ENCODE results near the gene WDR62. TPM values are rescaled to one million over a fixed set of nuclear protein-coding genes. Genes with fewer than 3 reads are reported as not detected.
"Not testable (repeated sequence)": the region's sequence is repeated elsewhere in the genome, so short reads cannot be mapped to it uniquely, and the experiment has no call there.

WDR62 gene
- total RNA-seq, 1 experiment from 2014 or later, result 23.5 TPM

DNA sequence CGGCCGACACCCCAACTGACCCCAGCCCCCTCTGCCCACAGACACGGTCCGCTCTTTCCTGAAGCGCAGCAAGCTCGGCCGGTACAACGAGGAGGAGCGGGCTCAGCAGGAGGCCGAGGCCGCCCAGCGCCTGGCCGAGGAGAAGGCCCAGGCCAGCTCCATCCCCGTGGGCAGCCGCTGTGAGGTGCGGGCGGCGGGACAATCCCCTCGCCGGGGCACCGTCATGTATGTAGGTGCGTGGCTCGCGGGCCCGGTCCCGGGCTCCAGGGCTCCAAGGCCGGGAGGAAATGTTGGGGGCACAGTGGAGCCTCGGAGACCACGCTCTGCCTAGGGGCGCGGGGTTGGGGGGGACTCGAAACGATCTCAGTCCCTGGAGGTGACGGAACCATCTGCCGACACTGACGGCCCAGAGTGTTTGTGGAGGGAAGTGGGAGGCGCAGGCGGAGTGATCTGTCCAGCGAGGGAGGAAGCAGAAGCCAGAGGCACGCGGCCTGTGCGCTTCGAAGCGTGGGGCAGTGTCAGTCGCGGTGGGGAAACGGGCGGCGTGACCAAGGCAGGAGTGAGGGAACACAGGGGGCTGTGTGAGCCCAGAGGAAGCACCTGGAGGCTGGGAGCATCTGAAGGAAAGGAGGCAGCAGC is 66.9 kb downstream of the WDR62 start:
- Histone ChIP-seq H3K4me1 (no peaks in the 10 kb centered on the region), H3K27me3 (no peaks in the 10 kb centered on the region), H3K27ac (no peak overlapping the region), H3K4me3 (no peak overlapping the region), H3K9me3 (replicated peaks) (no peaks in the 10 kb centered on the region), H3K36me3 (peaks cover 18% of the 10 kb centered on the region; the same call in 1 of the 2 replicates)
- no peak for DNase-seq

DNA sequence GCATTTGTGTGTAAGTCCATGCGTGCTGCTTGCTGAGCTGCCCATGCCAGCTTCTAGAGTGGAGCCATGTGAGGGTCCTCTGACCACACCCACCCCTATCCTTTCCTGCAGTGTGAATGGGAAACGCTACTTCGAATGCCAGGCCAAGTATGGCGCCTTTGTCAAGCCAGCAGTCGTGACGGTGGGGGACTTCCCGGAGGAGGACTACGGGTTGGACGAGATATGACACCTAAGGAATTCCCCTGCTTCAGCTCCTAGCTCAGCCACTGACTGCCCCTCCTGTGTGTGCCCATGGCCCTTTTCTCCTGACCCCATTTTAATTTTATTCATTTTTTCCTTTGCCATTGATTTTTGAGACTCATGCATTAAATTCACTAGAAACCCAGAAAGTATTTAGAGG is 70.9 kb downstream of the WDR62 start:
- Histone ChIP-seq H3K4me1 (no peaks in the 10 kb centered on the region), H3K27me3 (no peaks in the 10 kb centered on the region), H3K4me3 (no peak overlapping the region), H3K9me3 (replicated peaks) (no peaks in the 10 kb centered on the region), H3K27ac (no peak overlapping the region), H3K36me3 (peaks cover 12% of the 10 kb centered on the region; the same call in 1 of the 2 replicates)
- DNase-seq, result no peak

- no peak for DNase-seq
- peak overlapping the region; percentile 53 for H3K4me3 ChIP-seq
- peaks cover 9% of the 10 kb centered on the region; the same call in 1 of the 2 replicates for H3K36me3 ChIP-seq
- no peaks in the 10 kb centered on the region for H3K27me3 ChIP-seq
- peak overlapping the region; percentile 56 for H3K27ac ChIP-seq
- no peaks in the 10 kb centered on the region for H3K4me1 ChIP-seq
- no peaks in the 10 kb centered on the region for H3K9me3 ChIP-seq (replicated peaks)
These were observed 73.7 kb downstream of the WDR62 start for GRCh38 chr19:36128392-36128736.

DNA sequence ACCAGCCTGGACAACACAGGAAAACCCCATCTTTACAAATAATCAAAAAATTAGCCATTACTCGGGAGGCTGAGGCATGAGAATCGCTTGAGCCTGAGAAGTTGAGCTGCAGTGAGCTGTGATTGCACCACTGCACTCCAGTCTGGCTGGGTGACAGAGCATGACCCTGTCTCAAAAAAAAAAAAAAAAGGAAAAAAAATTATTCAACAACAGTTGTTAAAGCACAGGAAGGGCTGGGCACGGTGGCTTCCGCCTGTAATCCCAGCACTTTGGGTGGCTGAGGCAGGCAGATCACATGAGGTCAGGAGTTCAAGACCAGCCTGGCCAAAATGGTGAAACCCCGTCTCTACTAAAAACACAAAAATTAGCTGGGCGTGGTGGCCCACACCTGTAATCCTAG is 76.5 kb downstream of the WDR62 start:
- not testable (repeated sequence) for H3K27ac ChIP-seq; H3K4me3 ChIP-seq; DNase-seq; H3K27me3 ChIP-seq; H3K9me3 ChIP-seq (replicated peaks); H3K4me1 ChIP-seq; H3K36me3 ChIP-seq

GRCh38 chr19:36134867-36135266 is 80.2 kb downstream of the WDR62 start:
- not testable (repeated sequence) for H3K36me3 ChIP-seq; H3K9me3 ChIP-seq (replicated peaks); DNase-seq; H3K4me3 ChIP-seq; H3K27ac ChIP-seq; H3K4me1 ChIP-seq; H3K27me3 ChIP-seq

GRCh38 chr19:36136964-36137686 is 82.4 kb downstream of the WDR62 start:
- H3K9me3 ChIP-seq (replicated peaks), result no peaks in the 10 kb centered on the region
- H3K4me3 ChIP-seq, result no peak overlapping the region
- H3K36me3 ChIP-seq, result peaks cover 7% of the 10 kb centered on the region
- peaks cover 5% of the 10 kb centered on the region; the same call in 1 of the 2 replicates for H3K4me1 ChIP-seq
- peak in 1 of 2 experiments; percentile 34 for DNase-seq
- no peaks in the 10 kb centered on the region for H3K27me3 ChIP-seq
- no peak overlapping the region for H3K27ac ChIP-seq

- no peaks in the 10 kb centered on the region for H3K9me3 ChIP-seq (replicated peaks)
- no peak for DNase-seq
These were observed 84.4 kb downstream of the WDR62 start for GRCh38 chr19:36139120-36139472.

GRCh38 chr19:36139473-36140303 is 85.0 kb downstream of the WDR62 start, which contains the start of gene CAPNS1:
Gene CAPNS1 (plus strand): TSS chr19:36140066. CDS start chr19:36141012, 946 bp downstream.
- Histone ChIP-seq H3K36me3 (peaks cover 25% of the 10 kb centered on the region), H3K27ac (peak within 1 kb of the TSS; percentile 85)
- peak; percentile 97 to 98 for DNase-seq

More at GRCh38 chr19:36139120-36139472, 84.4 kb downstream of the WDR62 start:
- no peaks in the 10 kb centered on the region for H3K27me3 ChIP-seq
- H3K4me3 ChIP-seq, result peak overlapping the region; percentile 91
- peaks cover 5% of the 10 kb centered on the region; the same call in 1 of the 2 replicates for H3K4me1 ChIP-seq
- peak overlapping the region; percentile 85 for H3K27ac ChIP-seq
- peaks cover 19% of the 10 kb centered on the region for H3K36me3 ChIP-seq

DNA sequence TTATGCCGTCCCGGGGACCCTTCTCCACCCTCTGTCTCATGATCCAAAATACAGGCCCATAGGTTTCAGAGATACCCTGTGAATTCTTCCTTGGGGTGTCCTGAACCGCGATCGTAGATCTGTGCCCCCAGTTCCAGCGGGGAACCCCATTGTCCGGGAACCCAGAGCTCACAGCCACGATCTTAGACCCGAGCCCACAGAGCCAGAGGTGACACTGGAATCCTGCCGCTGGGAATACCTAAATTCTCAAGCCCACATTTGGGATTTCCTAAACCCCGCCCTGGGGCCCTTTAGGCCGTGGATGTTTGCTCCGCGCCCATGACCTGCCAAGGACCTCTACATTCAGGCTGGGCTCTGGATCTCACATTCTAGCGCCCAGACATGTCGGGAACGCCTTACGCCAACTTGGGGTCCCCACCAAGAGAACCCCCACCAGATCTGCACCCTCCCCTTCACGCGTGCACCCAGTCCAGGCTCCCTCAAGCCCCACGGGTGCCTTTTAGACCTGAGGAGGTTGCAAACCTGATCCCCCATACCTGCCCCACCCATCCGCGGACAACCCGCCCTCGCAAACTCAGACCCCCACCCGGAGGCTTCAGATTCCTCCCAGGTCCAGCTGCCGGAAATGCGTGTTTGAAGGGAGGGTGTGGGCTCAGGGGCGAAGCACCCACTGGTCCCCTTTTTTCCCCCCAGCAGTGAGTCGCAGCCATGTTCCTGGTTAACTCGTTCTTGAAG is 85.8 kb downstream of the WDR62 start:
- peak; percentile 70 to 73 for DNase-seq
- Histone ChIP-seq H3K4me3 (peak overlapping the region; percentile 91), H3K27ac (peak overlapping the region; percentile 85), H3K36me3 (peaks cover 33% of the 10 kb centered on the region), H3K27me3 (no peaks in the 10 kb centered on the region), H3K4me1 (peaks cover 5% of the 10 kb centered on the region; the same call in 1 of the 2 replicates), H3K9me3 (replicated peaks) (no peaks in the 10 kb centered on the region)

More at GRCh38 chr19:36139473-36140303, 85.0 kb downstream of the WDR62 start, which contains the start of gene CAPNS1:
- Histone ChIP-seq H3K4me1 (peaks cover 5% of the 10 kb centered on the region; the same call in 1 of the 2 replicates), H3K4me3 (peak within 1 kb of the TSS; percentile 91), H3K27me3 (no peaks in the 10 kb centered on the region), H3K9me3 (replicated peaks) (no peaks in the 10 kb centered on the region)

GRCh38 chr19:36141039-36141927 is 86.6 kb downstream of the WDR62 start:
- H3K4me1 ChIP-seq, result peaks cover 5% of the 10 kb centered on the region; the same call in 1 of the 2 replicates
- H3K27me3 ChIP-seq, result no peaks in the 10 kb centered on the region
- H3K36me3 ChIP-seq, result peaks cover 41% of the 10 kb centered on the region
- DNase-seq, result peak; percentile 83 to 90
- peak overlapping the region; percentile 6; the same call in 1 of the 2 replicates for H3K27ac ChIP-seq
- no peaks in the 10 kb centered on the region for H3K9me3 ChIP-seq (replicated peaks)
- H3K4me3 ChIP-seq, result peak overlapping the region; percentile 91

GRCh38 chr19:36142046-36142445 is 87.3 kb downstream of the WDR62 start:
- Histone ChIP-seq H3K36me3 (peaks cover 49% of the 10 kb centered on the region), H3K4me1 (peaks cover 5% of the 10 kb centered on the region; the same call in 1 of the 2 replicates), H3K4me3 (no peak overlapping the region), H3K27ac (no peak overlapping the region), H3K9me3 (replicated peaks) (no peaks in the 10 kb centered on the region), H3K27me3 (no peaks in the 10 kb centered on the region)
- DNase-seq, result no peak

DNA sequence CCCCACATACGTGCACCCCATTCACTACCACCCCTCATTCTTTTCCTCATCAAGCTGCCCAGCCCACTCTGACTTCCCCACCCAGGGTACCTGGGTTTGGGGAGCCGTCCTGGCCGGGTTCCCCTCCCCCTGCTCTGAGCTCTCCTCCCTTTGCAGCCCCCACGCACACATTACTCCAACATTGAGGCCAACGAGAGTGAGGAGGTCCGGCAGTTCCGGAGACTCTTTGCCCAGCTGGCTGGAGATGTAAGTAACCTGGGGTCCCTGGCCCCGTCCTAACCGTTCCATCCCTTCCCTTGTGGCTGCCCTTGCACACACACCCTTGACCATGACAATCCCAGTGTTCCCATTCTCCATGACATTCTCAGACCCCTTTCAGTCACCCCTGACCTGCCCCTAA is 87.8 kb downstream of the WDR62 start:
- Histone ChIP-seq H3K9me3 (replicated peaks) (no peaks in the 10 kb centered on the region), H3K27ac (no peak overlapping the region), H3K4me3 (no peak overlapping the region), H3K36me3 (peaks cover 53% of the 10 kb centered on the region), H3K27me3 (no peaks in the 10 kb centered on the region), H3K4me1 (peaks cover 5% of the 10 kb centered on the region; the same call in 1 of the 2 replicates)
- no peak for DNase-seq

DNA sequence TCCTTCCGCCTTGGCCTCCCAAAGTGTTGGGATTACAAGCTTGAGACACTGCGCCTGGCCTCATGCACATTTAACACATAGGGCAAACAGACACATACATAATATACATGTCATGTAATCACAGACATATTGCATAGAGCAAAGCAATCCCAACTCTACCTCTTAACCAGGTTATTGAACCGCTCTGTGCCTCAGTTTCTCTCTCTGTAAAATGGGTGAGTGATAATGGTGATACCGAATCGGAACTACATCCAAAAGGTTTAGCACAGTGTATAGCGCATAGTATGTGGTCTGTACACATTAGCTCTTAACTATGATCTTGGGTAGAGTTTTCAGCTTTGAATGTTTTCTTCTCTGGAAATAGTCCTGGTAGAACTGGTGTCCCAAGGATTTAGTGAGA is 89.9 kb downstream of the WDR62 start:
- H3K27me3 ChIP-seq, result no peaks in the 10 kb centered on the region
- H3K4me3 ChIP-seq, result no peak overlapping the region
- peaks cover 69% of the 10 kb centered on the region for H3K36me3 ChIP-seq
- H3K9me3 ChIP-seq (replicated peaks), result no peaks in the 10 kb centered on the region
- peaks cover 5% of the 10 kb centered on the region; the same call in 1 of the 2 replicates for H3K4me1 ChIP-seq
- no peak overlapping the region for H3K27ac ChIP-seq
- DNase-seq, result no peak

Measured in SJCRH30 (cell line).